ENCODE data around the gene MCRS1.
"Not testable (repeated sequence)": the region's sequence is repeated elsewhere in the genome, so short reads cannot be mapped to it uniquely, and the experiment has no call there.

The MCRS1 gene

DNA sequence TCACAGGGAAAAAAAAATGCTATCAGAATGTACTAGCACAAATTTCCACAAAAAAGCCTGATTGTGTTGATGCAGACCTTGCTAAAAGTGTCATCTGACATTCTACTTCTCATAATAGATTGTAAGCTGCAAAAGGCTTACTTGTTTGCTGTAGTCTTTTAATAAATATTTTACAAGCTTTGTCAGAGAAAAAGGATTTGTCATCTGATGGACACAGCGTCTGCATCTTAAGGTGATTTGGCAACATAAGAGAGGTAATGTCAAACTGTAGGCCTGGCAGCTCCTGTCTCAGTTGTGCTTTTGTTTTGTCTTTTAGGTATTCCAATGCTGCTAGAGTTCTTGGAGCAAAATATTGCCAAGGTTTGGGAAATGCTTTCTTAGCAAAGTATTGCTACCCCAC is 55.4 kb downstream of the MCRS1 start:
- DNase-seq = no peak

GRCh38 chr12:49511410-49511809 is 56.5 kb downstream of the MCRS1 start:
- DNase-seq = no peak

- DNase-seq = not testable (repeated sequence)
Measured at GRCh38 chr12:49509681-49510080, 58.3 kb downstream of the MCRS1 start.

Measured in stimulated activated CD4-positive, alpha-beta T cell treated with anti-CD3 and anti-CD28 coated beads, Interleukin-15, amount 100 ng/mL, for 24 hours (primary cell).